Measurements from ENCODE around the gene MKI67. TPM values are rescaled to one million over a fixed set of nuclear protein-coding genes. Genes with fewer than 3 reads are reported as not detected.

Gene MKI67
- total and polyA plus RNA-seq, 10 of the 15 experiments (the other 5 are each of a cell fraction or from before 2014, with no cell fraction given), result 22.3 to 183 (median 82.9) TPM

- TF ChIP-seq CUX1 (IDR thresholded peaks at IDR 0.05; ENCODE audit: insufficient replicate concordance, low read depth, low read length), result no peak
- TF ChIP-seq RELB (IDR thresholded peaks at IDR 0.05; ENCODE audit: low read depth), result no peak
- TF ChIP-seq RELA (IDR thresholded peaks at IDR 0.05; ENCODE audit: borderline replicate concordance, partially characterized antibody), result no peak
- TF ChIP-seq HDAC2 (IDR thresholded peaks at IDR 0.05), result no peak
- TF ChIP-seq CEBPZ (IDR thresholded peaks at IDR 0.05; ENCODE audit: low read depth, low read length), result no peak
- TF ChIP-seq REST (IDR thresholded peaks at IDR 0.05; ENCODE audit: low read depth, low read length), result no peak
Observed at GRCh38 chr10:128150561-128150960, 24.3 kb upstream of the MKI67 start (continued).
